Measurements from ENCODE around the gene LRRC17.

Gene LRRC17

GRCh38 chr7:102934239-102934638 lies 21.4 kb downstream of the LRRC17 start:
- no peaks in the 10 kb centered on the region for H3K36me3 ChIP-seq (ENCODE audit: insufficient read depth, low read length)
- no peaks in the 10 kb centered on the region for H4K20me1 ChIP-seq (ENCODE audit: insufficient read depth, low read length)
- no peak overlapping the region for H3K4me3 ChIP-seq (ENCODE audit: low read depth in 1 of 2, low read length in 2 of 2)
- no peak for DNase-seq
- no peak overlapping the region for H3K9ac ChIP-seq (ENCODE audit: low read depth, low read length)
- no peaks in the 10 kb centered on the region for H3K79me2 ChIP-seq (ENCODE audit: insufficient read depth, low read length)
- no peaks in the 10 kb centered on the region for H3K4me1 ChIP-seq (ENCODE audit: insufficient read depth, low read length)
- no peak overlapping the region for H3K27ac ChIP-seq (ENCODE audit: low read length)
- H3K4me2 ChIP-seq (ENCODE audit: insufficient read depth, low read length): no peak overlapping the region
- H2AFZ ChIP-seq (ENCODE audit: low read depth, low read length): no peak overlapping the region
- no peaks in the 10 kb centered on the region for H3K27me3 ChIP-seq (ENCODE audit: insufficient read depth, low read length, poor library complexity)
- TF ChIP-seq CTCF (IDR thresholded peaks at IDR 0.05; ENCODE audit: borderline replicate concordance, extremely low read depth, low read length, poor library complexity, severe bottlenecking) (no peak), EZH2 (IDR thresholded peaks at IDR 0.05; ENCODE audit: borderline replicate concordance, low read depth, low read length, severe bottlenecking) (no peak)
- no peaks in the 10 kb centered on the region for H3K9me3 ChIP-seq (ENCODE audit: insufficient read depth, low read length, severe bottlenecking)
- no peak for ATAC-seq (ENCODE audit: insufficient read depth, low read depth)

- H3K9me3 ChIP-seq (ENCODE audit: insufficient read depth, low read length, severe bottlenecking): no peaks in the 10 kb centered on the region
- no peak for DNase-seq
- H3K4me1 ChIP-seq (ENCODE audit: insufficient read depth, low read length): no peaks in the 10 kb centered on the region
- H3K9ac ChIP-seq (ENCODE audit: low read depth, low read length): no peak overlapping the region
- H3K4me3 ChIP-seq (ENCODE audit: low read depth in 1 of 2, low read length in 2 of 2): no peak overlapping the region
- H3K27me3 ChIP-seq (ENCODE audit: insufficient read depth, low read length, poor library complexity): no peaks in the 10 kb centered on the region
- ATAC-seq (ENCODE audit: insufficient read depth, low read depth): no peak
- no peak overlapping the region for H3K4me2 ChIP-seq (ENCODE audit: insufficient read depth, low read length)
- H3K27ac ChIP-seq (ENCODE audit: low read length): no peak overlapping the region
- H3K36me3 ChIP-seq (ENCODE audit: insufficient read depth, low read length): no peaks in the 10 kb centered on the region
- no peaks in the 10 kb centered on the region for H3K79me2 ChIP-seq (ENCODE audit: insufficient read depth, low read length)
- H4K20me1 ChIP-seq (ENCODE audit: insufficient read depth, low read length): no peaks in the 10 kb centered on the region
- H2AFZ ChIP-seq (ENCODE audit: low read depth, low read length): no peak overlapping the region
- no peak for TF ChIP-seq CTCF (IDR thresholded peaks at IDR 0.05; ENCODE audit: borderline replicate concordance, extremely low read depth, low read length, poor library complexity, severe bottlenecking)
- no peak for TF ChIP-seq EZH2 (IDR thresholded peaks at IDR 0.05; ENCODE audit: borderline replicate concordance, low read depth, low read length, severe bottlenecking)
These were observed 21.9 kb downstream of the LRRC17 start for GRCh38 chr7:102934701-102935100.

GRCh38 chr7:102935450-102936115 lies 22.8 kb downstream of the LRRC17 start:
- H4K20me1 ChIP-seq (ENCODE audit: insufficient read depth, low read length): no peaks in the 10 kb centered on the region
- no peaks in the 10 kb centered on the region for H3K4me1 ChIP-seq (ENCODE audit: insufficient read depth, low read length)
- H3K9ac ChIP-seq (ENCODE audit: low read depth, low read length): no peak overlapping the region
- TF ChIP-seq EZH2 (IDR thresholded peaks at IDR 0.05; ENCODE audit: borderline replicate concordance, low read depth, low read length, severe bottlenecking) (no peak), CTCF (IDR thresholded peaks at IDR 0.05; ENCODE audit: borderline replicate concordance, extremely low read depth, low read length, poor library complexity, severe bottlenecking) (no peak)
- H3K27ac ChIP-seq (ENCODE audit: low read length): no peak overlapping the region
- no peaks in the 10 kb centered on the region for H3K36me3 ChIP-seq (ENCODE audit: insufficient read depth, low read length)
- no peaks in the 10 kb centered on the region for H3K79me2 ChIP-seq (ENCODE audit: insufficient read depth, low read length)
- H3K27me3 ChIP-seq (ENCODE audit: insufficient read depth, low read length, poor library complexity): no peaks in the 10 kb centered on the region
- no peak overlapping the region for H3K4me3 ChIP-seq (ENCODE audit: low read depth in 1 of 2, low read length in 2 of 2)
- H2AFZ ChIP-seq (ENCODE audit: low read depth, low read length): no peak overlapping the region
- DNase-seq (no peak), ATAC-seq (ENCODE audit: insufficient read depth, low read depth) (no peak)
- no peak overlapping the region for H3K4me2 ChIP-seq (ENCODE audit: insufficient read depth, low read length)
- H3K9me3 ChIP-seq (ENCODE audit: insufficient read depth, low read length, severe bottlenecking): no peaks in the 10 kb centered on the region
